HG02759 (cell line): ENCODE data around the gene PSMG4.
"Not testable (repeated sequence)": the region's sequence is repeated elsewhere in the genome, so short reads cannot be mapped to it uniquely, and the experiment has no call there.

Source experiments
- ATAC-seq: cut with Tn5 transposase; IDR thresholded peaks from one replicate; pipeline ENCODE4 v1.9.1; 2021; ENCODE audit warnings: mild to moderate bottlenecking, moderate library complexity; ENCODE audit not compliant: unreplicated experiment

Gene PSMG4

GRCh38 chr6:3230256-3230882 is 28.4 kb upstream of the PSMG4 start:
- no peak for ATAC-seq

DNA sequence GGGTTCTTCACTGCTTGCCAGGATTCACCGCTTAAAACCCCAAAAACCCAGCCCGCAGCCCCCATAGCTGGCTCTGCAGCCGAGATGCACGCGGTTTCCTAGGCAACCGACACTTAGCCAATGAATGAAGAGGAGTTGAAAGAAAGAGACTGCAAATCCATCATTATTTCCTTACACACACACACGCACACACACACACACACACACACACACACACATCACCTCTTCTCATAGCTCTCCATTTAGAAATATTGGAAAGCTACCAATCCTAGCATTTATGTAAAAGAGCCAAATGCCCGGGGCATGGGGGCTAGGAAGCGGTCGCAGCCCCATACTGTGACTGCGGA is 27.9 kb upstream of the PSMG4 start:
- no peak for ATAC-seq

GRCh38 chr6:3231247-3232016 is 27.3 kb upstream of the PSMG4 start:
- ATAC-seq, result no peak

GRCh38 chr6:3232017-3232945 is 26.5 kb upstream of the PSMG4 start:
- no peak for ATAC-seq

- ATAC-seq, result no peak
These were observed 25.4 kb upstream of the PSMG4 start for GRCh38 chr6:3233321-3233720.

- ATAC-seq, result no peak
These were observed 24.8 kb upstream of the PSMG4 start for GRCh38 chr6:3233904-3234303.

GRCh38 chr6:3235486-3235885 is 23.3 kb upstream of the PSMG4 start:
- no peak for ATAC-seq

DNA sequence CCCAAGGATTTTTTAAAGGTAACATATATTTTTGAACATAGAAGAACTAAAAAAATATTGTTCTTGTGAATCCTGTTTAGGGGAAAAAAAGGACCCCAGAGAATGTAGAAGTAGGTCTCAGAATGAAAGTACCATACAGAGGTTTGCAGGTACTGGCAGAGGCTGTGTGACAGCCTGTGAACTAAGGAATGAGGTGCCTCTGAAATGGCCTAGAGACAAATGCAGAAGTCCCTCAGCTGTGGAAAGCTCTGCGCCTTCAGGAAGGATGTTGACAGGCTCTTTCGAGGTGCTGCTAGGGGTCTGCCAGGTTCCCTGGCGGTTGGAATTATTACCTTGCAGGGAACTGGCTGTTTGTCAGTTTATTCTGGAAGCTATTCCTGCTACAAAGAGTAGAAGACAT is 22.7 kb upstream of the PSMG4 start:
- ATAC-seq, result no peak

DNA sequence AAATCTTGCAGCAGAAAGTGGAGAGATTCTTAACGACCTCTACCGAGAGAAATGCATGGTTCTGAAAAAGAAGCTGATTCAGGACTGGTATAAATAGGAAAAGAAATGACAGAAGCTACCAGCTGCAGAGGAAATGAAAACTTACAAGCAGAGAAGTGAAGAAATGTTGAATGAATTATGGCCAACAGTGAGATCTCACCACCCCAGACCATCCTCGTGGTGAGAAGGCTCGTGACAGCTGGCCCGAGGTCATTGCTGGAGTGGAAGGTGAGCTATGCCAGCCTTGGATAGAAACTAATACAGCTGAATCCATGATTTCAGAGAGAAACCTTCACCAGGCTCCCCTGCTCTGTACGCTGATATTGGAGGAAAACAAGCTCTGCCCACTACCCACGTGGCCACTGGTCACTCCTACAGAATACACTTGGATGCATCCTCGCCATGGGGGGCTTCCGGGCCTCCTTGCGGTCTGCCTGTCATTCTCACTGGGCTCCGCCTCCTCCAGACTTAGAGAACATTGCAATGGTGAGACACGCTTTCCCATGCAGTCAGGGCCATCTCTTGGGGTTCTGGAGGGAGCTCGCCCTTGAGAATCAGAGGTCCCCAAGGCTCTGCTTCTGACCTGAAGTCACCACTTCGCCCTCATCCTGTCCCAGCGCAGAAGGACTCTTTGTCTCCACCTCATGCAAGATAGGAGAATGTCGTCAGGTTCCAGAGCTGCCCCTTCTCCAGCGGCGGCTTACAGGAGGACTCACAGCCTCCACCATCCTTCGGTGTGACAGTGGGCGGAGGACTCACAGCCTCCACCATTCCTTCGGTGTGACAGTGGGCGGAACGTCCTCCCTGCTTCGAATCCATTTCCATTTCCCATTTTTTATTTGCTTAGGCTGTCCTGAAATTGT is 20.7 kb upstream of the PSMG4 start:
- no peak for ATAC-seq

DNA sequence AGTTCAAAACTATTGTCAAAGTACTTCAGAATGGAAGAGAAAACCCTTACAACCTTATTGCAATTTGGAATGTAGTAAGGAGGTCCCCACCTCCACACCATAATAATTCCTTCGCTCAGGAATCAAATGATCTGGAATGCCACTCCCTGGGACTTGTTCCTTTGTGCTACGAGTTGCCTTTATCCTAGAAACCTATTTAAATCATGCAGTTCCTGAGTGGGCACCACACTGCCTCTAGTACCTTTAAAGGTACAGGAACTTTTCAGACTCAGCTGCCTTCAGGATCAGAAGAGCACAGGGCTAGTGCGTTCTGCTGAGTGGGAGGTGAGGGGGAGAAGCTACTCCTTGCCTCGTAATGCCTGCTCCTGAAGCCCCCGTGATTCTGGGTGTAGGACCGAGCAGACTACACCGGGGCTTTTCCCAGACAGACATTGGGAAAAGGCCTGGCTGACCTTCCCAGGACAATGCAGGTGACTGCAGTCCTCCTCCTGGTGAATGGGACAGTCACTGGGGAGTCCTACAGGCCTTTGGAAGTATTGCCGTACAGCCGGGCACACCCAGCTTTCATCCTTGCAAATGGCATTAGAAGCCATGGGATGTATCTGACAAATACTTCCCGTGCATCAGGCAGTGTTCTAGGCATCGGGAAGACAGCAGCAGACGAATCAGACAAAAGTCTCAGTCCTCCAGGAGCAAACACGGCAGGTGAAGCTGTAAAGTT is 19.5 kb upstream of the PSMG4 start:
- no peak for ATAC-seq

GRCh38 chr6:3240595-3240994 is 18.2 kb upstream of the PSMG4 start:
- no peak for ATAC-seq

DNA sequence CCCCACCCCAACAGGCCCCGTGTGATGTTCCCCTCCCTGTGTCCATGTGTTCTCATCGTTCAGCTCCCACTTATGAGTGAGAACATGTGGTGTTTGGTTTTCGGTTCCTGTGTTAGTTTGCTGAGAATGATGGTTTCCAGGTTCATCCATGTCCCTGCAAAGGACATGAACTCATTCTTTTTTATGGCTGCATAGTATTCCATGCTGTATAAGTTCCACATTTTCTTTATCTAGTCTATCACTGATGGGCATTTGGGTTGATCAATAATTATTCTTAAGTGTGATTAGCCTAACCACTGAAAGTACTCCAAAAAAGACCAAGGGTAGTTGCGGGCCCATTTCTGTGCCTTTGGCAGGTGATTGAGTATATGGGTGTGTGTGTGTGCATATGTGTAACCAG is 17.0 kb upstream of the PSMG4 start:
- ATAC-seq, result not testable (repeated sequence)

DNA sequence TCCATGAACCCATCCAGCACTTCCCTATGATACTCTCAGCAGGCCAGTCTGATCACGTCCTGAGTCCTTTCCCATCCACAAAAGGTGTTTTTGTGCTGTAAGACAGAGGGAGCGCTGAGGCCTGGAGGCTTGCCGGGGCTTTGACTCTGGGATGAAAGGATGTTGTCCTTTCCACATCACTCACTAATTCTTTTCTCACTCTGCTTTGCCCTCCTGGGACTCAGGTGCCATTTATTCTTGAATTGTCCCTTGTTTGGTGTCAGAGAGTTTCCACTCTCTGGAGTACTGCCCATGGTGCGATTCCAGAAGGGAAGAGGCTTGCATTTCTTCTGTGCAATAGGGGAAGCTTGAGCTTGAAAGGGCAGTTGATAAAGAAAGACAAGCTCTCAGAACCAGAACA is 16.0 kb upstream of the PSMG4 start:
- no peak for ATAC-seq

DNA sequence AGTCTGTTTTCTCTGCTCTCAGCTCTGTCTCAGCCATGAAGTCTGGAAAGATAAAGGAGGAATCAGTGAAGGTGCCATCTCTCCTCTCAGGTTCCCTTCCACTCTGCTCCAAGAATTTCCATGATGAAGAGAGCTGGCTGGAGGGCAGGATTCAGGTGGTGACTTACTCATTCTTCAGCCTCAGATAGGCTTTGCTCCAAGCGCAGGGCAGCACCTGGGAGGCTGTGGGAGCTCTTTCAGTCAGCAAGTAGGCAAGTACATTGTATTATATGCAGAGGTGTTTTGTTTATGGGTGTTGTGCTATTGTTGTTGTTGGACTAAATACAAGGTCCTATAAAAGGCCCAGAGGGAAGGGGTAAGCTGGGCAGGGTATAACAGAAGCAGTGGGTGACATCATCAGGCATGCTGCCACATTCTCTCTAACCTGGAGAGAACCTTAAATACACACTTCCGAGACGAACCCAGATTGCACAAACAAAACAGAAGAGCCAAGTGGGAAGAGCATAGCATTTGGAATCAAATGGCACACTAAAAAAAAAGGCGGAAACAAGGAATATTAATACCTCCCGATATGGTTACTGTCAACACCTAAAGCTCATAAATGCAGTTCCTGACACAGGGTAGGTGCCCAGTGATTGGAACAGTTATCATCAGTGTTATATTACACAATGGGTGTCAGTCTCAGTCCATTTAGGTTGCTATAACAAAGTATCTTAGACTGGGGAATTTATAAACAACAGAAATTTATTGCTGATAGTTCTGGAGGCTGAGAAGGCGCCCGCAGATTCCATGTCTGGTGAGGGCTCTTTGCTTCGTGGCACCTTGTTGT is 14.5 kb upstream of the PSMG4 start:
- ATAC-seq, result no peak

DNA sequence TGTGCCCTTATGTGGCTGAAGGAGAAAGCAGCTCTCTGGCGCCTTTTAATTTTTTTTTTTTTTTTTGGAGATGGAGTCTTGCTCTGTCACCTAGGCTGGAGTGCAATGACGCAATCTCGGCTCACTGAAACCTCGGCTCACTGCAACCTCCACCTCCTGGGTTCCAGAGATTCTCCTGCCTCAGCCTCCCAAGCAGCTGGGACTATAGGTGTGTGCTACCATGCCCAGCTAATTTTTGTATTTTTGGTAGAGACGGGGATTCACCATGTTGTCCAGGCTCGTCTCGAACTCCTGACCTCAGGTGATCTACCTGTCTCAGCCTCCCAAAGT is 13.9 kb upstream of the PSMG4 start:
- ATAC-seq, result not testable (repeated sequence)

DNA sequence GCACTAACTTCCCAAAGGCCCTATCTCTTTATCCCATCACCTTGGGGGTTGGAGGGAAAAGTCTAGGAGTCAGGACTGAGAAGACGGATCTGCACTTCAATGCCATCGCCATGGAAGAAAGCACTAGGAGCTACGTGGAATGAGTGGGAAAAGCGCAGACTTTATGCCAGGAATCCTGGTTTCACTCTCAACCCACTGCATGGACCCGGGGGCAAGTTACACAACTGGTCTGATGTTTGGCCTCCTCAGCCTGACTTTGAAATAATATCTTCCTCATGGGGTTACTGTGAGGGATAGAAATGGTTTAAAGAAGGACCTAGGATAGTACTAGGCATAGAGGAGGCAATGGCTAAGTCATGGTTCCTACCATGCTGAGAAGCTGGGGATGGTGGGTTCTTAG is 13.5 kb upstream of the PSMG4 start:
- ATAC-seq, result no peak

DNA sequence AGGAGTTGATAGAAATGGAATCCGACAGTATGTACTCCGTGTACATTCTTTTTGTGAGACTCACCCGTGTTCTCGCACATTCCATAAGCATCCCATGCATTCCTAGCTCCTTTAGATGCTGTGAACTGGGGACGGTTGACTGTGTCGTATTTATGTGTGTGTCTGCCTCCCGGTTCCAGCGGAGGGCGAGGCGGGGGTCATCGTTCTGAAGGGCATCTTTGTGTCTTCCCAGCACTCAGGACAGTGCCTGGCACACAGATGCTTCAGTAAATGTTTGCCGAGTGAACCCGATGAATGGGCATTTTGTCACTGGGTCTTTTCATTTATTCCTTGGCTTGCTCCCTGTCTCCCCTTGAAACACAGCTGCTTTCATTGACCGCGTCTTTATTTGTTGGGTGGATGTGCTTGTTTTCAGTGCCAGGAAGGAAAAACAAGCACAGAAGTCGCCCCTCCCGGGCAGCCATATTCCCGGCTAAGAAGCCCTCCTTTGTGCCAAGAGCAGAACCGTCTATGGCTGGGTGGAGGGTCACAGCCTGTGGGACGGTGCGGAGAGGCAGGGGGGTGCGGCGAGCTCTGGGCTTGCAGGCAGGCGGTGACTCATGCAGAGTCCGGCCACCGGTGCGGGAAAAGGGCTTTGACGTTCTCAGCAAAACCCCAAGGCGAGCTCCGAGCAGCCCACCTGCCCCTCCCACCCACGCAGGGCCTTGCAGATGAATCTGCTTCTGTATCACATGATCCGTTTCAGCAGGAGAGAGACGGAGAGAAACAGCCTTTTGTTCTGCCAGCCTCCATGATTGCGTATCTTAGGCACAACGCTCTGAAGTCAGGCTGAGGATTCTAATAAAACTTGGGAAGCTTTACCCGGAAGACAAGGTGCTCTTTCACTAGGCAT is 11.2 kb upstream of the PSMG4 start:
- ATAC-seq, result no peak

DNA sequence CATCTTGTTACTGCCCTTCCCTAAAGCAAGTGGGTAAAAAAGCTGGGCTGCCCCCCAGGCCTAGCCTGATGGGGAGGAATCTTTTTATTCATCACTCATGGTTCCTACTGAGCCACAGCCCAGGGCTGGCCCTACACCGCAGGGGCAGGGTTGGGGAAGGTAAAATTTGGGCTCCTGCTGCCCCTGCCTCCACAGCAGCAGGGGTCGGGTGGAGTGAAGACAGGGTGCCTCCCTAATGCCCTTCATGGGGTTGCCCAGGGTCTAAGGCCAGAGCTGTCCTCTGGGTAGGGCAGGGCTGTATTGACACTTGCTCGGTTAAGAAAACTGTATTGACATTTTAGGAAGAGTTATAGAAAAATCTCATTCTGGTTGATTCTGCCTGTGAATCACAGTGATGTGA is 8.9 kb upstream of the PSMG4 start:
- no peak for ATAC-seq
